CD4-positive, alpha-beta T cell treated with Interleukin-17A for 1 hour (primary cell): Measurements from ENCODE around the gene FZR1.
A peak's percentile ranks its signal among the peaks of the same experiment; 100 is the strongest.
"Not testable (repeated sequence)": the region's sequence is repeated elsewhere in the genome, so short reads cannot be mapped to it uniquely, and the experiment has no call there.

Experiments used
- DNase-seq: peaks from one replicate; pipeline ENCODE4 v3.0.0-alpha.2; 2020

Gene FZR1

DNA sequence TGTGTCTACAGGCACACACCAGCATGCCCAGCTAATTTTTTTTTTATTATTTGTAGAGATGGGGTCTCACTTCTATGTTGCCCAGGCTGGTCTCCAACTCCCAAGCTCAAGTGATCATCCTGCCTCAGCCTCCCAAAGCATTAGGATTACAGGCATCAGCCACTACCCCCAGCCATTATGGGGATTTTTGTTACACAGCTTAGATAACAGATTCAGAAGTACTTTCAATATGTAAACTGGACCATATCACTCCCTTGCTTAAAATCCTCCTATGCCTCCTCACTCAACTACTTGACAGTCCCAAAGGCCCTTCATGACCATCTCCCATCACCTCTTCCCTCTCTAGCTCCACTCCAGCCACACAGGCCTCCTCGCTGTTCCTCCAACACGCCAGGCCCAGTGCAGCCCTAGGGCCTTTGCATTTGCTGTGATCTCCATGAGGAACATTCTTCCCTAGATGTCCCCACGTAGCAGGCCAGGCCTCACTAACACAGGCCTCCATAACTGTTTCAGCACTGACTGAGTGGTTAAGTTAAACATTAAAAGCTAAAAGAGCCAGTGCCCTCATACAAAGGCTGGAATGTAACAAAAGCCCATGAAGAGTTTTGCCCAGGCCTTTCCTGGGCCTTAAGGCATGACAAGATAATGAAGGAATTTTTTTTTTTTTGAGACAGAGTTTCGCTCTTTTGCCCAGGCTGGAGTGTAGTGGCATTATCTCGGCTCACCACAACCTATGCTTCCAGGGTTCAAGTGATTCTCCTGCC lies 8.2 kb upstream of the FZR1 start:
- no peak for DNase-seq

- DNase-seq, result no peak
These were observed 6.2 kb upstream of the FZR1 start for GRCh38 chr19:3499738-3500428.

DNA sequence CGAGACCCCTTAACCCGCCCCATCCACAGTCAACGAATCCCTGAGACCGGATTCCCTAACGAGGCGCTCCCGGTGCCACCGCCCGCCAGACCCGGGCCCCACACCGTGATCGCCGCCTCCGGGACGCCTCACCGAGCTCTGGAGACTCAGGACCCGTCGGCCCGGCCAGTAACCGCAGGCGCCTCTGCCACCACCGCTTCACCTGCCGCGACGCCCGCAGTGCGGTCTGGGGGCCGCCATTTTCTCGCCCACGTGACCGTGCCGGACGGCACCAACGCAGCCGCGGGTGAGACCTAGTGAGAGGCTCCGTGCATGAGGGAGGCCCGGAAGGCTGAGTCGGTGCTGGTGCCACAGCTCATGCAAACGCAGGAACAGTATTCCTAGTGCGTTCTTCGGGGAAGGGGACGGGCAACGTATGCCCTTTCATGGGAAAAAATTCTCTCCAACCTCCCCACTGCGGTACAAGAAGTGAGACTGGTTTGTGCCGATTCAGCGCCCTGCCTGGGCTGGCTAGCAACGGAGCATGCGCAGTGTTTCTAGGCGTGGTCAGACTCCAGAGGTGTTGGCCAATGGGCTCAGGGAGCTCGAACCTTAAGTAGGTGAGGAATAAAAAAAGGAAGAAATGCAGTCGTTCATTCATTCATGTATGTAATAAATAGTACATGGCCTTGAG lies 5.5 kb upstream of the FZR1 start, which contains the start of gene DOHH:
Gene DOHH, minus strand, starts transcription at position 246 of the 673 bp plus-strand sequence. CDS start 3,860 bp downstream, outside the sequence.
- DNase-seq, result peak; percentile 97

- DNase-seq, result no peak
These were observed 4.3 kb upstream of the FZR1 start for GRCh38 chr19:3501780-3502179.

DNA sequence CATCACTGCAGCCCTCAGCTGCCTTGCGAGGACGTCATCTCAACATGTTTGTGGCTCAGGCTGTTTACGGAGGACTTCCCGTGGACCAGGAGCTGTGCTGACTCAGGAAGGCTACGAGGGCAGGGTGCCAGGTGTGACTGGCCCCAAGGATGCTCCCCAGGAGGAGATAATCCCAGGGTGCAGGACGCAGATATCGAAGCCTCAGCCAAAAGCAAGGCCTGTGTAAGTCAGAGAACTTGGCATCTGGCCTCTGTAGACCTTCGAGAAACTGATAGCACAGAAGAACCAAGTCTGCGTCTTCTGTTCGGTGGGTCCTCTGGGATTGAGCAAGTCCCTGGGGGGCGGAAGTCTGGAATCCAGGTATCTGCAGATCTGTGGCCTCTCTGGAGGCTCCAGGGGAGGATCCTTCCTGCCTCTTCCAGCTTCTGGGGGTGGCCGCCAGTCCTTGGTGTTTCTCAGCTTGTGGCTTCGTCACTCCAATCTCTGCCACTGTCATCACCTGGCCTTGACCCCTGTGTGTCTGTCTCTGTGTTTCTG lies 3.0 kb upstream of the FZR1 start:
- DNase-seq, result no peak

DNA sequence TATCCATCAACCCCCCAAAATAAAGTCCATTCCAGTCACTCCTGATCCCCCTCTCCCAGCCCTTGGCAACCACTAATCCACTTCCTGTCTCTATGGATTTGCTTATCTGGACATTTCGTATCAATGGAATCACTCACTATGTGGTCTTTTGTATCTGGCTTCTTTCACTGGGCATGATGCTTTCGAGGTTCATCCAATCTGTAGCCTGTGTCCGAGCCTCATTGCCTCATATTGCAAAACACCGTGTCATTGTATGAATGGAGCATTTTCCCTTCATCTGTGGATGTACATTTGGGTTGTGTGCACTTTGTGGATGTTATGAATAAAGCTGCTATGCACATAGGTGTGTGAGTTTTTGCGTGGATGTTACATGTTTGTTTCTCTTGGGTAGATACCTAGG lies 1.4 kb upstream of the FZR1 start:
- no peak for DNase-seq

- DNase-seq, result peak; percentile 68
These were observed 551 bp downstream of the FZR1 start for GRCh38 chr19:3506384-3507340.

DNA sequence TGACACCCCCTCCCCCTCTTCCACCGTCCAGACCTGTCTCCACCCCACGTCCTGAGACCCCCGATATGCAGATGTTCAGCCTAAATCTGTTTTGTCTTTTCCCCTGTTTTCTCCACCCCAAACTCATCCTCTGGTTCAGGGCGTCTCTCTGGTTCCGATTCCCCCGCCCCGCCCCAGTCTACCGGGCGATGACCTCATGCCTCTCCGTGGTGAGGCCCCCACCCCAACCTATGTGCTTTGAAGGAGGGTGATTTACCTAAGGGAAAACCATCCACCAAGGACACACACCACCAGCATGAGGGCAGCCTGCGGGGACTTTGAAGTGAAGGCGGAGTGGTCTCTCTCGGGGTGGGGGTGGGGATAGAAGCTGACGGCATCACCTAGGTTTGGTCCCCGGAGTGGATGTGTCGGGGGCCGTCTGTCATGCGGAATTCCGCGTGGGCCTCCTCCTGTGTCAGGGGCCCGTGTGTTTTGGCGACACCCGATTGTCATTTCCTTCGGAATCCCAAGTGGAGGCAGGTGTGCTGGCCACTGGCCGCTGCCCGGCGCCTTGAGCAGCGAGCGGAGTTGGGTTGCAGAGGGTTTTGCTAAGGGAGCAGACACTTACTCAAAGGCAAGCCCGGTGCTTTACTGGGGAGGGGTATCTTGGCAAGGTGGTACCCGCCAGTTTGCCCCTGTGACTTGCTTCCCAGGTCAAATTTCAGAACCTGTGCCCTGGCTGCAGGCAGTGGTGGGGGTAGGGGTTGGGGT lies 1.4 kb downstream of the FZR1 start:
- DNase-seq, result peak; percentile 64

DNA sequence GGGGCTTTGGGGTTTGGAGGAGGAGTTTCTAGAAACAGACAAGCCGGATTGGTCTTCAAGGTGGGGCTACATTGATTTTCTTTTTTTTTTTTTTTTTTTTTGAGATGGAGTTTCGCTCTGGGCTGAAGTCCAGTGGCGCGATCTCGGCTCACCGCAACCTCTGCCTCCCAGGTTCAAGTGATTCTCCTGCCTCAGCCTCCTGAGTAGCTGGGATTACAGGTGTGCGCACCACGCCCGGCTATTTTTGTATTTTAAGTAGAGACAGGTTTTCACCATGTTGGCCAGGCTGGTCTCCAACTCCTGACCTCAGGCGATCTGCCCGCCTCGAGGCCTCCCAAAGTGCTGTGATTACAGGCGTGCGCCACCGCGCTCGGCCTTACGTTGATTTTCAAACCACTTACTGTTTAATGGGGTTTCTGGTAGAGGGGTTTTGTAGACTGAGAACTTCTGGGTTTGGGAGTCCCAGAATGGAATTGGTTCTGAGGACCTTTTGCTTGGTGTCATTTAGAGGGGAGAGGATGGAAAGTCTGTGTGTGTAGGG lies 2.1 kb downstream of the FZR1 start:
- not testable (repeated sequence) for DNase-seq

DNA sequence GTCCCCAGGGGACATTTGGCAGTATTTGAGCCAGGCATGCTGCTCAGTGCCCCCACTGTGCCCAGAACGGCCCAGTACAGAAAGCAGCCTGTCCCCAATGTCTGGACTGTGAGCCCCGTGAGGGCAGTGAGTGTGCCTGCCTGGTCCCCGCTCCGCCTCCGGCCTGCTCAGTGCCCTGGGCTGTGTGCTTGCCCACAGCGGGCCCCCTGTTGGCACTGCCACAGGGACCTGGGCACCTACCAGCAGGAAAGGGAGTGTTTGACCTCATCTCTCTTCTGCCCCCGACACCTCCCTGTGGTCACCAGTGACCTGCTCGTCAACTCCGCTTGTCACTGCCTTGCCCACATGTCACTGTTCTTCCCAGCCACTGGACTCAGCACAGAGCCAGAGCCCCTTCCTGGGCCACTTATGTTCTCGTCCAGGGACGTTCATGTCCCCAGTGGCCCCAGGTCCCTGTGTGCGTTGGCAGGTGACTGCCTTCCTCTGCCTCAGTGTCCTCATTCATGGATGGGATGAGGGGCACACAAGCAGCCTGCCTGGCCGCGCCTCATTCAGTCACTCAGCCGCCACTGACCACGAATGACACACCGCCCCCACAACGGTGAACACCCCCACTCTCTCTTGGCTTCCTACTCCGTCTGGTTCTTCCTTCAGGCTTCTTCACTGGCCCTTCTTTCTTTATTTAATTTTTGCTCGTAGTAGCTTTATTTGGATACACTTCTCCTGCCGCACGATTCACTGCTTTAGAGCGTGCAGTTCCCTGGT lies 2.8 kb downstream of the FZR1 start:
- DNase-seq, result no peak

DNA sequence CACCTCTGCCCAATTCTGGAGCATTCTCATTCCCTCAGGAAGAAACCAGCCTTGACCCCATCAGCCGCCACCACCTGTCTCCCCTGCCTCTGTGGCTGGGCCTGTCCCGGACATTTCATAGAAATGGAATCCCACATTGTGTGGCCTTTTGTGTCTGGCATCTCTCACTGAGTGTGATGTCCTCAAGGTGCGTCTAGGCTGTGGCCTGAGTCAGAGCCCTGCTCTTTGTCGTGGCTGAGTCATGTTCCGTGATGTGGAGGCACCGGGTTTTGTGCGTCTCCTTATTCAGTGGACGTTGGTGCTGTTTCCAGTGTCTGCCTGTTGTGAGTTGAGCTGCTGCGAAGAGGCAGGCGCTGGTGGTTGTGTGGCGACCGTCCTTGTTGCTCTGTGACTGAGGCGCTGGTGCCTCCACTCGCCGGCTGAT lies 3.5 kb downstream of the FZR1 start:
- no peak for DNase-seq

- DNase-seq, result no peak
These were observed 4.6 kb downstream of the FZR1 start for GRCh38 chr19:3510727-3511126.

DNA sequence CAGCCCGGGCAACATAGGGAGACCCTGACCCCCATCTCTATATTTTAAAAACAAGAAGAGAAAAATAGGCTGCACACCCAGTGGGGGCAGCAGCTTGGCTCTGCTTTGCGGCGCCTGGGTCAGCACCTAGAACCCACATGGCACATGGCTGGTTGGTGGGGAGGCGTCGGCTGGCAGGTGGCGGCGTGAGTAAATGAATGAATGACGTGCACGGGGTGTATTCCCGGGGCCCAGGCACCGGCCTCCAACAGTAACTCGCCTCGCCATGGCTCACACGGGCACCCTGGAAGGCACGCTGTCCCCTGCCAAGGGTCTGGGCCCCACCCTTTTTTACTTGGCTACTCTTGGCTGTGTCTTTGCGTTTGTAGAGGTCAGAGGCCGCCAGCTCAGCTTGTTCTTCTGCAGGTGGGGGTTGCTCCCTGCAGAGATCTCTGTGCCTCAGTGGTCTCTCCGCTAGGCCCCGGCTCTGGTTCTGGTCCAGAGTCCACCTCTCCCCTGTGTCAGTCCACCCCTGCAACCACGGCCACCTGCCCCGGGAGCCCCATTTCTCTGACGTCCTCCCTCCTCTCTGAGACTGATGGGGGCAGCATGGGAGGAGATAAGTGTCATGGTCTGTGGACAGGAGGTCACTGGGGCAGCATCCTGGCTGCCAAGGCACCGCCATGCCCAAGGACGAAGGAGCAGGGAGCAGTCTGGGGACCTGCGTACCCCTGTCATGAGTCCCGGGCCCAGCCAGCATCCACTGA lies 5.6 kb downstream of the FZR1 start:
- DNase-seq, result no peak

- no peak for DNase-seq
These were observed 6.6 kb downstream of the FZR1 start for GRCh38 chr19:3512562-3513228.

DNA sequence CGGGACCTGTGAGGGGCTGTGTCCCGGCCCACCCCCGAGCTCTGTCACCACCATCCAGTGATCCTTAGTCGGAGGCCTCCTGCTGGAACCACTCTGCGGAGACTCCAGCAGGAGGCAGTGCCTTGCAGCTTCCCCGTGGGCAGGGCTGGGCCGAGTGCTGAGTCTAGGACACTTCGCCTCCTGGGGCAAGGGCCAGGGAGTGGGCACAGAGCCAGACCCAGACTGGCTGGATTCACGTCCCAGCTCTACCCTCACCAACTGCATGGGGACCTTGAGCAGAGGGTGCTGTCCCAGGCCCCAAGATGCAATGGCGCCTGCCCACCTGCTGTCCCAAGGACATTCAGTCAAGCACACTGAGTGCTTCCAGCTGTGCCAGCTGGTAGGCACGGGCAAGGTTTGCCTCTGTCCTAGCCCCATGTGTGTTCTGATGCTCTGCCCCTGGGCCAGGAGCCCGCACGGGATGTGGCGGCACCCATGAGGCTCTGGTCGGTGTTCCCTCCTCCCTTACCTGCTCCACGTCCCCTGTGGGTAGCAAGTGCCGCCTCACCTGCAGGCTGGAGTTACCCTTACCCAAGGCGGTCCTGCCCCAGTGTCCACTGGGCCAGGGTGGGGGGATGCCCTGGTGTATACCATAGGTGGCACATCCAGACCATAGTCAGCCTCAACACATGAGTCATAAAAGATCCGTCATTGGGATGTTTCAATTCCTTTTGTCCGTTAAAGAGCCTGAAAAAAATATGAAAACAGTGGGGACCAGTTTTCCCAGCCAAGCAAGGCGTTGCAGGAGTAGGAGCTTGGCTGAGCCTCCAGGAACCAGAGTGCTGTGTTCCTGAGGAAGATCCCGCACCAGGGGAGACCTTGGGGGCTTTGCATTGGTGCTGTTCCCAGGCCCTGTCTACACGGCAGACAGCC lies 7.4 kb downstream of the FZR1 start:
- DNase-seq, result no peak

- DNase-seq, result no peak
These were observed 8.8 kb downstream of the FZR1 start for GRCh38 chr19:3514930-3515329.

DNA sequence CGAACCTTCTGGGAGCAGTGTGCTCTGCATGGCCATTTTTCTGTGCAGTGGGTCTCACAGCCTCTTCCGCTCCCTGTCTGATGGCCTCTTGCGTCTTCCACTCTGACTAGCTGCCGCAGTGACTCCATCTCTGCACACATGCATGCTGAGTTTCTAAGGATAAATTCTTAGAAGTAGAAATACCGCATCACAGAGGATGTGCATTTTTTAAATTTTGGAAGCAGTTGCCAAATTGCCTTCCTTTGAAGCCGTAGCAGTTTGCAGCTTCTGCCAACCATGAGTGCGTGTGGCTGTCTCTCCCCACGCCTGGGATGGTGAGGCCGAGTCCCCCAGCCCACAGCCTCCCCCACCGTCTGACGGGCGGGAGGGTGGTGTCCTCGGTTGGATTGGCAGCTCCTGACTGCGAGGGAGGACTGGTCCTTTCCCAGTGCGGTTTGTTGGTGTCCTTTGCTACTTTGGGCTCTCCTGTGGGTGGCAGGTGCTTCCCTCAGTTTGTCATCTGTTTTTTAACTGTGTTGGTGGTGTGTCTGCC lies 9.8 kb downstream of the FZR1 start:
- no peak for DNase-seq
